C4-2B (cell line): ENCODE measurements around the gene CCDC33.

Source experiments
- CTCF ChIP-seq: fragments of 450-650 bp; conservative IDR thresholded peaks from 2 replicates; pipeline ENCODE4 v1.5.1; 2017; ENCODE audit warnings: mild to moderate bottlenecking
- ZFX ChIP-seq: fragments of 450-650 bp; IDR thresholded peaks from 2 replicates; pipeline ENCODE4 v1.6.1; 2017

- TF ChIP-seq CTCF (no peak), ZFX (no peak)
Measured at GRCh38 chr15:74208901-74209559, 27.1 kb upstream of the CCDC33 start.
